ENCODE data around the gene RHOT1.
"Not testable (repeated sequence)": the region's sequence is repeated elsewhere in the genome, so short reads cannot be mapped to it uniquely, and the experiment has no call there.

- TF ChIP-seq CTCF, POLR2A, EP300 (IDR thresholded peaks at IDR 0.05): not testable (repeated sequence)
These were observed 35.8 kb upstream of the RHOT1 start for GRCh38 chr17:32106471-32106981.

All from ovary (tissue), 3 donors.